ENCODE measurements around the gene MARS1.
A peak's percentile ranks its signal among the peaks of the same experiment; 100 is the strongest.

Gene MARS1

DNA sequence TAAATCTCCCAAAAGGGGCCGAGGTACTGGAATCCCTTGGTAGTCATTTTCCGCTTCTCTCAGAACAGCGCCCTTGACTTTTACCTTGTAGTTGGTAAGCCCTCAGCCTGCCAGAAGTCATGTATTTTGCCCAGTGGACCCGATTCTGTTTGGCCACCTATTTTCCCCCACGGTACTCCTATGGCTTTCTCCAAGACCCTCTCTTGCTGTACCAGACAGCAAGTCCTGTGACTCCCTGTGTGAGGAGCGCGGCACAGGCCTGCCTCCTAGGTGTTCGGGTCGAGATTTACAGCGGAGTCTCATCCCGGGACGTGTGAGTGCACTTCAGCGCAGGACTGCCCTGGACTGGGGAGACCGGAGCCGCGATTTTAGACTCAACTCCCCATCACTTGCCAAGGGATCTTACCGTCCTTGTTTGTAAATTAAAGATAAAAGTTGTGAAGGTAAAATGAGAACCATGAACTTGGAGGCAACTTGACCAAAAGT is 33.7 kb downstream of the MARS1 start:
- Histone ChIP-seq H3K27ac (ENCODE audit: extremely low read depth, low read depth, low read length) (peak overlapping the region; percentile 94), H3K36me3 (ENCODE audit: control insufficient read depth in 2 of 2, insufficient read depth in 1 of 2, low read length in 2 of 2) (peaks cover 0 to 54% of the 10 kb centered on the region in 2 experiments; a peak in 2 of 3 replicates), H3K4me1 (ENCODE audit: control insufficient read depth, insufficient read depth, low read length) (peaks cover 13% of the 10 kb centered on the region), H3K9me3 (ENCODE audit: control insufficient read depth, insufficient read depth, low read depth, low read length) (no peaks in the 10 kb centered on the region), H3K4me3 (ENCODE audit: low read depth, low read length) (no peak overlapping the region)
- TF ChIP-seq IKZF3 (tag by site-specific recombination; IDR thresholded peaks at IDR 0.05) (peak; percentile 19; the same call in 1 of the 2 replicates), ZNF184 (tag by site-specific recombination; IDR thresholded peaks at IDR 0.05) (0 out of 2 replicates have a peak, but pooled peaks have one; percentile 13), ZNF10 (tag by site-specific recombination; IDR thresholded peaks at IDR 0.05) (no peak), ZNF830 (tag by site-specific recombination; IDR thresholded peaks at IDR 0.05; ENCODE audit: low read depth) (no peak), ZNF600 (tag by site-specific recombination; IDR thresholded peaks at IDR 0.05) (no peak), MEIS1 (CRISPR knock-in tag; IDR thresholded peaks at IDR 0.05; ENCODE audit: borderline replicate concordance) (no peak), REPIN1 (tag by site-specific recombination; IDR thresholded peaks at IDR 0.05; ENCODE audit: low read depth) (no peak), SALL2 (tag by site-specific recombination; IDR thresholded peaks at IDR 0.05; ENCODE audit: borderline replicate concordance) (no peak), ZFP3 (tag by site-specific recombination; IDR thresholded peaks at IDR 0.05; ENCODE audit: low read depth) (no peak), ZNF654 (tag by site-specific recombination; IDR thresholded peaks at IDR 0.05; ENCODE audit: low read depth) (no peak), ZNF391 (tag by site-specific recombination; IDR thresholded peaks at IDR 0.05; ENCODE audit: borderline replicate concordance, low read depth) (0 out of 2 replicates have a peak, but pooled peaks have one; percentile 53), ZNF335 (tag by site-specific recombination; conservative IDR thresholded peaks at IDR 0.05) (peak; percentile 67; the same call in 1 of the 2 replicates), ZNF19 (tag by site-specific recombination; IDR thresholded peaks at IDR 0.05; ENCODE audit: low read depth) (no peak)
- TF ChIP-seq, protein P1, sequence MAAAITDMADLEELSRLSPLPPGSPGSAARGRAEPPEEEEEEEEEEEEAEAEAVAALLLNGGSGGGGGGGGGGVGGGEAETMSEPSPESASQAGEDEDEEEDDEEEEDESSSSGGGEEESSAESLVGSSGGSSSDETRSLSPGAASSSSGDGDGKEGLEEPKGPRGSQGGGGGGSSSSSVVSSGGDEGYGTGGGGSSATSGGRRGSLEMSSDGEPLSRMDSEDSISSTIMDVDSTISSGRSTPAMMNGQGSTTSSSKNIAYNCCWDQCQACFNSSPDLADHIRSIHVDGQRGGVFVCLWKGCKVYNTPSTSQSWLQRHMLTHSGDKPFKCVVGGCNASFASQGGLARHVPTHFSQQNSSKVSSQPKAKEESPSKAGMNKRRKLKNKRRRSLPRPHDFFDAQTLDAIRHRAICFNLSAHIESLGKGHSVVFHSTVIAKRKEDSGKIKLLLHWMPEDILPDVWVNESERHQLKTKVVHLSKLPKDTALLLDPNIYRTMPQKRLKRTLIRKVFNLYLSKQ (tag by site-specific recombination; IDR thresholded peaks at IDR 0.05; ENCODE audit: borderline replicate concordance), result no peak
- TF ChIP-seq, protein P2, sequence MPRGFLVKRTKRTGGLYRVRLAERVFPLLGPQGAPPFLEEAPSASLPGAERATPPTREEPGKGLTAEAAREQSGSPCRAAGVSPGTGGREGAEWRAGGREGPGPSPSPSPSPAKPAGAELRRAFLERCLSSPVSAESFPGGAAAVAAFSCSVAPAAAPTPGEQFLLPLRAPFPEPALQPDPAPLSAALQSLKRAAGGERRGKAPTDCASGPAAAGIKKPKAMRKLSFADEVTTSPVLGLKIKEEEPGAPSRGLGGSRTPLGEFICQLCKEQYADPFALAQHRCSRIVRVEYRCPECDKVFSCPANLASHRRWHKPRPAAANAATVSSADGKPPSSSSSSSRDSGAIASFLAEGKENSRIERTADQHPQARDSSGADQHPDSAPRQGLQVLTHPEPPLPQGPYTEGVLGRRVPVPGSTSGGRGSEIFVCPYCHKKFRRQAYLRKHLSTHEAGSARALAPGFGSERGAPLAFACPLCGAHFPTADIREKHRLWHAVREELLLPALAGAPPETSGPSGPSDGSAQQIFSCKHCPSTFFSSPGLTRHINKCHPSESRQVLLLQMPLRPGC (tag by site-specific recombination; IDR thresholded peaks at IDR 0.05), result no peak
- TF ChIP-seq, protein P3, sequence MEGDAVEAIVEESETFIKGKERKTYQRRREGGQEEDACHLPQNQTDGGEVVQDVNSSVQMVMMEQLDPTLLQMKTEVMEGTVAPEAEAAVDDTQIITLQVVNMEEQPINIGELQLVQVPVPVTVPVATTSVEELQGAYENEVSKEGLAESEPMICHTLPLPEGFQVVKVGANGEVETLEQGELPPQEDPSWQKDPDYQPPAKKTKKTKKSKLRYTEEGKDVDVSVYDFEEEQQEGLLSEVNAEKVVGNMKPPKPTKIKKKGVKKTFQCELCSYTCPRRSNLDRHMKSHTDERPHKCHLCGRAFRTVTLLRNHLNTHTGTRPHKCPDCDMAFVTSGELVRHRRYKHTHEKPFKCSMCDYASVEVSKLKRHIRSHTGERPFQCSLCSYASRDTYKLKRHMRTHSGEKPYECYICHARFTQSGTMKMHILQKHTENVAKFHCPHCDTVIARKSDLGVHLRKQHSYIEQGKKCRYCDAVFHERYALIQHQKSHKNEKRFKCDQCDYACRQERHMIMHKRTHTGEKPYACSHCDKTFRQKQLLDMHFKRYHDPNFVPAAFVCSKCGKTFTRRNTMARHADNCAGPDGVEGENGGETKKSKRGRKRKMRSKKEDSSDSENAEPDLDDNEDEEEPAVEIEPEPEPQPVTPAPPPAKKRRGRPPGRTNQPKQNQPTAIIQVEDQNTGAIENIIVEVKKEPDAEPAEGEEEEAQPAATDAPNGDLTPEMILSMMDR (tag by site-specific recombination; IDR thresholded peaks at IDR 0.05), result peak; percentile 25; the same call in 1 of the 2 replicates
- POLR2A ChIA-PET, result no interaction called here
- CTCF ChIA-PET, result interaction anchor here (0.7 to 1.0 kb wide), 2 partner anchors 63 to 199 kb away, joined by 4 to 5 read pairs; no protein-coding TSS in a partner anchor

DNA sequence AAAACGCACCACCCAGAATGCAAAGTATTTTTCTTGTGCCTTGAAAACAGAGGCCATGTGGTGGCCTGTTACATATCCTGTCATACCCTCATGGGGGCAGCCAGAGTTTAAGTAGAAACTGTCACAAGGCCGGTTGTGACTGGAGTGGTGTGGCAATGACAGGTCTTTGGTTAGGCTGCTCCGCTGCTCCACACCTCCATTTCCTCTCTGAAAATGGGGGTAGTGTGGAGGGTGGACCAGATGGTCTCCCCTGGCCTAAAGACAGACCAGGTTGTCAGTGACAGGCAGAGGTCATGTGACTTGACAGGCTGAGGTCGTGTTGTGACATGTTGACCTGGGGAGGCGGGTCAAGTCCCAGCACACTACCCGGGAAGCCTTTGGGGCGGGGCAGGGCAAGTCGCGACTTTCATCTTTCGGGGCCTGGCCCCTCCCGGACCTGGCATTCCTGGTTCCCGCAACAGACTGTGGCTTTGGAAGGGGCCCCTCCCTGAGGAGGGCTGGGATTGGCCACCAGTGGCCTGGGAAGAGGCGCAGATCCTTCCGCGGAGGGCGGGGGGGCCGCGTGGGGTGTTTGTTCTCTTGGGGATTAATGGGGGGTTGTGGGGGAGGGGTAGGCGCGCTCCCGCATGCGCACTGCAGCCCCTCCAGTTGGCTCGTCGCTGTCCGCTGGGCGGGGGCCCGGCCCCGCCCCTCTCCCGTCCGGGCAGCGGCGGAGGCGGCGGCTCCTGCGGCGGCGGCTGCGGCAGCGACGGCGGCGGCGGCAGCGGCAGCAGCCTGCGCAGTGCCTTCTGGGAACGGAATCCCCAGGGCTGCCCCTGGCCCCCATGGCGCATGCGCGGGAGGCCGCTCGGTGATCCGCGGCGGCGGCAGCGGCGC is 34.4 kb downstream of the MARS1 start, which contains the start of gene MBD6:
Gene MBD6 (plus strand): TSS at position 814 of the 876 bp plus-strand sequence. CDS start 1,480 bp downstream, outside the sequence.
- Histone ChIP-seq H3K4me3 (ENCODE audit: low read depth, low read length) (peak within 1 kb of the TSS; percentile 59), H3K9me3 (ENCODE audit: control insufficient read depth, insufficient read depth, low read depth, low read length) (no peaks in the 10 kb centered on the region), H3K4me1 (ENCODE audit: control insufficient read depth, insufficient read depth, low read length) (peaks cover 13% of the 10 kb centered on the region), H3K27ac (ENCODE audit: extremely low read depth, low read depth, low read length) (peak within 1 kb of the TSS; percentile 94), H3K36me3 (ENCODE audit: control insufficient read depth in 2 of 2, insufficient read depth in 1 of 2, low read length in 2 of 2) (peaks cover 0 to 54% of the 10 kb centered on the region in 2 experiments; a peak in 2 of 3 replicates)
- POLR2A ChIA-PET, result interaction anchor here (1.0 to 2.6 kb wide), 2 partner anchors 15 to 24 kb away, joined by 3 to 16 read pairs; partner anchors contain the start of gene DCTN2
- CTCF ChIA-PET, result interaction anchor here (0.6 kb wide), 1 partner anchor 60 kb away, joined by 3 read pairs; no protein-coding TSS in a partner anchor
- TF ChIP-seq HOXA7 (CRISPR knock-in tag; IDR thresholded peaks at IDR 0.05; ENCODE audit: borderline replicate concordance) (no peak), ZNF561 (tag by site-specific recombination; IDR thresholded peaks at IDR 0.05; ENCODE audit: borderline replicate concordance) (peak; percentile 34; the same call in 1 of the 2 replicates), YY2 (tag by site-specific recombination; IDR thresholded peaks at IDR 0.05) (peak; percentile 70; the same call in 1 of the 2 replicates), ZNF302 (tag by site-specific recombination; IDR thresholded peaks at IDR 0.05; ENCODE audit: low read depth) (no peak; the same call in 1 of the 2 replicates), ZNF146 (tag by site-specific recombination; IDR thresholded peaks at IDR 0.05) (no peak)
- TF ChIP-seq, protein P4, sequence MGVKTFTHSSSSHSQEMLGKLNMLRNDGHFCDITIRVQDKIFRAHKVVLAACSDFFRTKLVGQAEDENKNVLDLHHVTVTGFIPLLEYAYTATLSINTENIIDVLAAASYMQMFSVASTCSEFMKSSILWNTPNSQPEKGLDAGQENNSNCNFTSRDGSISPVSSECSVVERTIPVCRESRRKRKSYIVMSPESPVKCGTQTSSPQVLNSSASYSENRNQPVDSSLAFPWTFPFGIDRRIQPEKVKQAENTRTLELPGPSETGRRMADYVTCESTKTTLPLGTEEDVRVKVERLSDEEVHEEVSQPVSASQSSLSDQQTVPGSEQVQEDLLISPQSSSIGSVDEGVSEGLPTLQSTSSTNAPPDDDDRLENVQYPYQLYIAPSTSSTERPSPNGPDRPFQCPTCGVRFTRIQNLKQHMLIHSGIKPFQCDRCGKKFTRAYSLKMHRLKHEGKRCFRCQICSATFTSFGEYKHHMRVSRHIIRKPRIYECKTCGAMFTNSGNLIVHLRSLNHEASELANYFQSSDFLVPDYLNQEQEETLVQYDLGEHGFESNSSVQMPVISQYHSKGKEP (tag by site-specific recombination; IDR thresholded peaks at IDR 0.05), result peak; percentile 5; the same call in 1 of the 2 replicates
- TF ChIP-seq, protein P5, sequence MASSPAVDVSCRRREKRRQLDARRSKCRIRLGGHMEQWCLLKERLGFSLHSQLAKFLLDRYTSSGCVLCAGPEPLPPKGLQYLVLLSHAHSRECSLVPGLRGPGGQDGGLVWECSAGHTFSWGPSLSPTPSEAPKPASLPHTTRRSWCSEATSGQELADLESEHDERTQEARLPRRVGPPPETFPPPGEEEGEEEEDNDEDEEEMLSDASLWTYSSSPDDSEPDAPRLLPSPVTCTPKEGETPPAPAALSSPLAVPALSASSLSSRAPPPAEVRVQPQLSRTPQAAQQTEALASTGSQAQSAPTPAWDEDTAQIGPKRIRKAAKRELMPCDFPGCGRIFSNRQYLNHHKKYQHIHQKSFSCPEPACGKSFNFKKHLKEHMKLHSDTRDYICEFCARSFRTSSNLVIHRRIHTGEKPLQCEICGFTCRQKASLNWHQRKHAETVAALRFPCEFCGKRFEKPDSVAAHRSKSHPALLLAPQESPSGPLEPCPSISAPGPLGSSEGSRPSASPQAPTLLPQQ (tag by site-specific recombination; IDR thresholded peaks at IDR 0.05), result peak; percentile 57; the same call in 1 of the 2 replicates
